Activated naive CD8-positive, alpha-beta T cell treated with anti-CD3 and anti-CD28 coated beads for 36 hours (primary cell): ENCODE measurements around the gene FPR2. TPM values are rescaled to one million over a fixed set of nuclear protein-coding genes. Genes with fewer than 3 reads are reported as not detected.
"Not testable (repeated sequence)": the region's sequence is repeated elsewhere in the genome, so short reads cannot be mapped to it uniquely, and the experiment has no call there.

ENCODE experiments used
- DNase-seq: peaks from one replicate; pipeline ENCODE4 v3.0.0; 2021
- H3K27ac Mint-ChIP-seq: one replicate; pipeline ENCODE4 v1.8.0; 2022; ENCODE audit warnings: mild to moderate bottlenecking, moderate library complexity, mixed read lengths
- H3K27me3 Mint-ChIP-seq: one replicate; pipeline ENCODE4 v1.8.0; 2022; ENCODE audit warnings: mild to moderate bottlenecking, mixed read lengths
- H3K36me3 Mint-ChIP-seq: one replicate; pipeline ENCODE4 v1.8.0; 2021; ENCODE audit warnings: mild to moderate bottlenecking, mixed read lengths
- H3K4me1 Mint-ChIP-seq: one replicate; pipeline ENCODE4 v1.8.0; 2021; ENCODE audit warnings: mixed read lengths
- H3K4me3 Mint-ChIP-seq: one replicate; pipeline ENCODE4 v1.8.0; 2022; ENCODE audit warnings: mild to moderate bottlenecking, moderate library complexity, mixed read lengths
- H3K9me3 Mint-ChIP-seq: one replicate; pipeline ENCODE4 v1.8.0; 2022; ENCODE audit warnings: mixed read lengths
- total RNA-seq, 2 experiments: library from RNA; stranded (reverse); gene quantifications; one replicate each; pipeline ENCODE4 v1.2.3, GENCODE V29; 2021

Gene FPR2
- total RNA-seq, 2 experiments from 2014 or later, result not detected

DNA sequence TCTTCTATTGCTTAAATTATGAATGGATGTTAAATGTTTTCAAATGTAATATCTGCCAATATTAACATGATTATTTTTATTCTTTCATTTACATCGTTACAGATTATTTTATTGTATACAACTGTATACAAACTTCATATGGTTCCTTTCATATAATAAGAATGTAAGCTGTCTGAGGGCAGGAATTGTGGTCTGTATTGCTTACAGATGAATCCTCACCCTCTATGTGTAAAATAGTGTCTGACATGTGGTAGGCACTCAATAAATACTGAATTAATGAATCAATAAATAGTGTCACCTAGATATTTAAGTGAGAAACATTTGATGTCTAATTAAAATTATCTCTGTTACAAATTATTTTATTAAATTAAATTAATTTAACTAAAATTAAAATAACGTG lies 41.8 kb downstream of the FPR2 start:
- Mint-ChIP-seq H3K4me1 (no peaks in the 10 kb centered on the region), H3K9me3 (no peaks in the 10 kb centered on the region), H3K27ac (no peak overlapping the region), H3K4me3 (no peak overlapping the region), H3K36me3 (no peaks in the 10 kb centered on the region), H3K27me3 (peaks cover 10% of the 10 kb centered on the region)
- no peak for DNase-seq

DNA sequence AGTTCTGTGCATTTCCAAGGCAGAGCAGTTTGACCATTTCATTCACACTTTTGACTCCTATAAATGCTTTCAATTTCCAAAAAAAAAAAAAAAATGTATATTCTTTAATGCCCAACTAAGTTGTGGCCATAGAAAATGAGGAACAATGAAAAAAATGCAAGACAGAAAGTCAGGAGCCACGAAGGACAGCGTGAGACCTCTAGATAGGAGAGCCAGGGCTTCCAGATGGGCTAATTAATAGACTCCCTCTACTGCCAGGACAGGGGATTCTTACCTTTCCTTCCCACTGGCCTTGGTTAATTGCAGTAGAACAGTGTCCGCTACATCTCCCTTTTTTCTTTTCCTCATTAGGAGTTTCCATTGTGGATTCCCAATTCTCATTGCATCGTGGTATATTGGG lies 42.5 kb downstream of the FPR2 start:
- Mint-ChIP-seq H3K9me3 (no peaks in the 10 kb centered on the region), H3K4me3 (no peak overlapping the region), H3K27ac (no peak overlapping the region), H3K27me3 (peaks cover 7% of the 10 kb centered on the region), H3K4me1 (no peaks in the 10 kb centered on the region), H3K36me3 (no peaks in the 10 kb centered on the region)
- no peak for DNase-seq

DNA sequence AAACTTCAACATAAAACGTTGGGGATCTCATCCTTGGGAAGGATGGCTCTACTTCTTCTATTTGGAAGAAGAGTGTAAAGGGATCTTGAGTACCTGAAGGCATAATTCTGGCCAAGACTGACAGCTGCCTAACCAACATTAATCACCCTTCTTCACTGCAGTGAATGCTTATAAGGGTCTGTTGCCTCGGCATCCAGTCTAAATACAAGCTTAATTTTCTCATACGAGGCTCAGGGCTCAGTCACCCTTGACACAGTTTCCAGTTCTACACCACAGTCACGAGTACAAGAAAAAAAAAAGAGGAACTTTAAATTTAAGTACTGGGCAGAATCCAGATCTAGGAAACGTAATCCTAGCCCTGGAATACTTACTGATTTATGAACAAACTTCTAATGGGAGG lies 43.0 kb downstream of the FPR2 start:
- Mint-ChIP-seq H3K27me3 (peaks cover 7% of the 10 kb centered on the region), H3K4me3 (no peak overlapping the region), H3K36me3 (no peaks in the 10 kb centered on the region), H3K9me3 (no peaks in the 10 kb centered on the region), H3K4me1 (no peaks in the 10 kb centered on the region), H3K27ac (no peak overlapping the region)
- no peak for DNase-seq

- H3K4me1 Mint-ChIP-seq, result not testable (repeated sequence)
Measured at GRCh38 chr19:51804789-51805188, 43.8 kb downstream of the FPR2 start.

GRCh38 chr19:51805396-51805795 lies 44.4 kb downstream of the FPR2 start:
- not testable (repeated sequence) for H3K27ac Mint-ChIP-seq, H3K36me3 Mint-ChIP-seq, H3K27me3 Mint-ChIP-seq

More at GRCh38 chr19:51804789-51805188, 43.8 kb downstream of the FPR2 start:
- H3K36me3 Mint-ChIP-seq, H3K27me3 Mint-ChIP-seq, H3K9me3 Mint-ChIP-seq, H3K4me3 Mint-ChIP-seq, DNase-seq, H3K27ac Mint-ChIP-seq: not testable (repeated sequence)

GRCh38 chr19:51806571-51806970 lies 45.6 kb downstream of the FPR2 start:
- DNase-seq, H3K36me3 Mint-ChIP-seq, H3K4me1 Mint-ChIP-seq, H3K9me3 Mint-ChIP-seq, H3K4me3 Mint-ChIP-seq, H3K27me3 Mint-ChIP-seq, H3K27ac Mint-ChIP-seq: not testable (repeated sequence)

More at GRCh38 chr19:51805396-51805795, 44.4 kb downstream of the FPR2 start:
- not testable (repeated sequence) for H3K9me3 Mint-ChIP-seq, H3K4me3 Mint-ChIP-seq, H3K4me1 Mint-ChIP-seq, DNase-seq

GRCh38 chr19:51807111-51807701 lies 46.2 kb downstream of the FPR2 start:
- peaks cover 7% of the 10 kb centered on the region for H3K27me3 Mint-ChIP-seq
- H3K27ac Mint-ChIP-seq, result no peak overlapping the region
- H3K9me3 Mint-ChIP-seq, result peaks cover 2% of the 10 kb centered on the region
- no peak for DNase-seq
- no peaks in the 10 kb centered on the region for H3K36me3 Mint-ChIP-seq
- H3K4me3 Mint-ChIP-seq, result no peak overlapping the region
- H3K4me1 Mint-ChIP-seq, result no peaks in the 10 kb centered on the region

DNA sequence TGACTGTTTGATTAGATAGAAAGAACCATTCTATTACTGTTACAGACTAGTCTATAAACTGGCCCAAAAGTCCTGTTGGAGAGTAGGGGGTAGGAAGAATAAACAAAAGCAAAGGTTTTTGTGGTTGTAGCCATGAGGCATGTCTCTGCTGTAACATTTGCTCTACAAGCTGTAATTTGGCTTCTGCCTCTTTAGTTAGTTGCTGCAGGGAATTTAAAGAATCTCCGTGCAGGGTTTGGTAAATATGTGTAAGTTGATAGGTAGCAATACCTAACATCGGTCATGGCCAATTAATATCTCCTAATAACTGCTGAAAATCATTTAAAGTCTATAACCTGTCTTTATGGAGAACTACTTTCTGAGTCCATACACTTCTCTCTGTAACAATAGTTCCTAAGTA lies 46.9 kb downstream of the FPR2 start:
- Mint-ChIP-seq H3K27me3 (peaks cover 7% of the 10 kb centered on the region), H3K36me3 (no peaks in the 10 kb centered on the region), H3K4me3 (no peak overlapping the region), H3K27ac (no peak overlapping the region), H3K9me3 (peaks cover 2% of the 10 kb centered on the region), H3K4me1 (no peaks in the 10 kb centered on the region)
- DNase-seq, result no peak

- peaks cover 3% of the 10 kb centered on the region for H3K27me3 Mint-ChIP-seq
- H3K27ac Mint-ChIP-seq, result no peak overlapping the region
- no peak overlapping the region for H3K4me3 Mint-ChIP-seq
- H3K9me3 Mint-ChIP-seq, result peaks cover 4% of the 10 kb centered on the region
- H3K4me1 Mint-ChIP-seq, result no peaks in the 10 kb centered on the region
- no peak for DNase-seq
- no peaks in the 10 kb centered on the region for H3K36me3 Mint-ChIP-seq
Measured at GRCh38 chr19:51808333-51808986, 47.5 kb downstream of the FPR2 start.

- no peak overlapping the region for H3K27ac Mint-ChIP-seq
- H3K27me3 Mint-ChIP-seq, result peaks cover 3% of the 10 kb centered on the region
- H3K36me3 Mint-ChIP-seq, result peaks cover 5% of the 10 kb centered on the region
- H3K9me3 Mint-ChIP-seq, result peaks cover 9% of the 10 kb centered on the region
- H3K4me3 Mint-ChIP-seq, result no peak overlapping the region
- DNase-seq, result no peak
- no peaks in the 10 kb centered on the region for H3K4me1 Mint-ChIP-seq
Measured at GRCh38 chr19:51809787-51810186, 48.8 kb downstream of the FPR2 start.

DNA sequence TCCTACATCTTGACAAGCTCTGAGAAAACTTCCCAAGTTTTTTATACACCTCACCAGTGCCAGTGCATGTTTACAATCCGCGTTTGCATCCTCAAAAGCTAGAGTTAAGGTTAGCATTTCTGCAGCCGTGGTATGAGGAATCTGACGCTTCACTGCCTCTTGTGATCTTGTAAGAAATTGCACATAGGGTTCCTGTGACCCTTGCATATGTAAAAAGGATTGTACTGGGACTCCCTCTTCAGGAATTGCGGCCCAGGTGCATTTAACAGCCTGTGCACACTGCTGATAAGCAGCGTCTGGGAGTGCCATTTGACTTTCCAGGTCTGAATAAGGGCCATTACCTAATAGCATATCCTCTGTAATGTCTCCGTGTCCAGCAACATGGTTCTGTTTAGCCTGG lies 49.2 kb downstream of the FPR2 start:
- Mint-ChIP-seq H3K9me3 (peaks cover 9% of the 10 kb centered on the region), H3K36me3 (peaks cover 5% of the 10 kb centered on the region), H3K4me1 (no peaks in the 10 kb centered on the region), H3K27ac (no peak overlapping the region), H3K4me3 (no peak overlapping the region), H3K27me3 (peaks cover 3% of the 10 kb centered on the region)
- no peak for DNase-seq

DNA sequence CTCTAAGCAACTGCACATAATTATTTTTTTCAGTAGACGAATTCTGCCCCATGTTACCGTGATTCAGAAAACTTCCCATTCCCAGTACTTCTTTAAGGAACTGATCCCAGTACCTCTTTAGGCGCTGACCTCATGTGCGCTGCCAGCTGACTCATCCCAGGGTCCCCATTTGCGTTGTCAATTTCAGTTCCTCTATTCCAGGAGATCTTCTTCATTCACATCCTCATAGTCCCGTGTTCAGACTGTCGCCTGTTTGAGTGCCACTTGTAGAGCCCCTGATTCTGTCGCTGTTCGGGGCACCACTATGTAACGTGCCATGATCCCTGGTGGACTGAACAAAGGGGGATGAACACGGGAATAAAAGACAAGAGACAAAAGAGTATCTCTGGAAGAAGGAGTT lies 50.4 kb downstream of the FPR2 start:
- H3K27ac Mint-ChIP-seq, result no peak overlapping the region
- H3K27me3 Mint-ChIP-seq, result peaks cover 3% of the 10 kb centered on the region
- DNase-seq, result no peak
- H3K9me3 Mint-ChIP-seq, result peaks cover 9% of the 10 kb centered on the region
- no peaks in the 10 kb centered on the region for H3K4me1 Mint-ChIP-seq
- H3K36me3 Mint-ChIP-seq, result peaks cover 5% of the 10 kb centered on the region
- no peak overlapping the region for H3K4me3 Mint-ChIP-seq

DNA sequence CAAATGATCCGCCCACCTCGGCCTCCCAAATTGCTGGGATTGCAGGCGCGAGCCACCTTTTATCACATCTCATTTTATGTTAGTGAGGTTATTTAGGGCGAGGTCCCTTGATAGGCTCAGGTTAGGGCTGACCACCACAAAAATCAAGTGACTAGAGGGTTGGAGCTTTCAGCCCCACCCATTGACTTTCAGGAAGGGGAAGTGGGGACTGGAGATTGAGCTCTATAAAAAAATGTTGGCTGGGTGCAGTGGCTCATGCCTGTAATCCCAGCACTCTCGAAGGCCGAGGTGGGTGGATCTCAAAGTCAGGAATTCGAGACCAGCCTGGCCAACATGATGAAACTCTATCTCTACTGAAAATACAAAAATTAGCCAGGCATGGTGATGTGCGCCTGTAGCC lies 54.1 kb downstream of the FPR2 start:
- DNase-seq, result no peak
- Mint-ChIP-seq H3K9me3 (peaks cover 8% of the 10 kb centered on the region), H3K27ac (no peak overlapping the region), H3K4me3 (no peak overlapping the region), H3K36me3 (peaks cover 5% of the 10 kb centered on the region), H3K4me1 (no peaks in the 10 kb centered on the region), H3K27me3 (no peaks in the 10 kb centered on the region)

DNA sequence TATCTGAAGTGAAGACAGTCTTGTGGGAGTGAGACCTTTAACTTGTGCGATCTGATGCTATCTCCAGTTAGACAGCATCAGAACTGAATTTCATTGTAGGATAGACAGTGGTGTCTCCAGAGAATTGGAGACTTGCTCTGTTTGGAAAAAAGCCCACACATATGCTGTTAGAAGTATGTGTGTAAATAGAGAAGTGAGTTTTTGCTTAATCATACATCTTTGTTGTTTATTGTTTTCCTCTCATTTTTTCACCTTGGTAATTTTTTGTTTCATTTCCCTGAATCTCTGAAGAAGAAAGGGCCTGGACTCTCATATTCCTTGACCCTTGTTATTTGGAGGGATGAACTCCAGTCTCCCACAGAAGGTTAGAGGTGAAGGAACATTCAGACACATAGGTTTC lies 55.7 kb downstream of the FPR2 start:
- H3K9me3 Mint-ChIP-seq, result peaks cover 8% of the 10 kb centered on the region
- H3K27ac Mint-ChIP-seq, result no peak overlapping the region
- DNase-seq, result no peak
- H3K27me3 Mint-ChIP-seq, result no peaks in the 10 kb centered on the region
- no peaks in the 10 kb centered on the region for H3K4me1 Mint-ChIP-seq
- H3K36me3 Mint-ChIP-seq, result peaks cover 5% of the 10 kb centered on the region
- no peak overlapping the region for H3K4me3 Mint-ChIP-seq

- DNase-seq, result no peak
- H3K27ac Mint-ChIP-seq, result no peak overlapping the region
- H3K9me3 Mint-ChIP-seq, result peaks cover 19% of the 10 kb centered on the region
- no peak overlapping the region for H3K4me3 Mint-ChIP-seq
- H3K4me1 Mint-ChIP-seq, result no peaks in the 10 kb centered on the region
- H3K36me3 Mint-ChIP-seq, result peaks cover 7% of the 10 kb centered on the region
- H3K27me3 Mint-ChIP-seq, result no peaks in the 10 kb centered on the region
Measured at GRCh38 chr19:51820011-51820410, 59.0 kb downstream of the FPR2 start.
